Liver (tissue), 9 donors: ENCODE data around the gene NASP. TPM values are rescaled to one million over a fixed set of nuclear protein-coding genes. Genes with fewer than 3 reads are reported as not detected.

ENCODE experiments used
- DNase-seq: peaks from one replicate; pipeline ENCODE4 v3.0.0-alpha.2; 2017; ENCODE audit warnings: low spot score
- H3K27ac ChIP-seq, 2 donors: one replicate each; pipeline ENCODE4 v1.7.0; 2013; ENCODE audit warnings: inconsistent platforms in 2 of 2, low read length in 2 of 2, control low read depth in 1 of 2, low read depth in 1 of 2, mild to moderate bottlenecking in 1 of 2
- H3K27me3 ChIP-seq, 4 donors: one replicate each; pipeline versions ENCODE4 v1.6.1 to v1.7.0; 2013; ENCODE audit warnings: low read length in 3 of 4, inconsistent platforms in 1 of 4, mild to moderate bottlenecking in 1 of 4, moderate library complexity in 1 of 4; ENCODE audit not compliant: control insufficient read depth in 4 of 4, insufficient read depth in 4 of 4
- H3K36me3 ChIP-seq, 4 donors: one replicate each; pipeline versions ENCODE4 v1.6.1 to v1.7.0; 2013; ENCODE audit warnings: low read length in 3 of 4, mild to moderate bottlenecking in 3 of 4, low read depth in 1 of 4, moderate library complexity in 1 of 4; ENCODE audit not compliant: control insufficient read depth in 4 of 4, insufficient read depth in 3 of 4
- H3K4me1 ChIP-seq, 4 donors: one replicate each; pipeline versions ENCODE4 v1.6.1 to v1.7.0; 2013; ENCODE audit warnings: low read length in 3 of 4, mild to moderate bottlenecking in 3 of 4, moderate library complexity in 1 of 4; ENCODE audit not compliant: control insufficient read depth in 4 of 4, insufficient read depth in 4 of 4
- H3K4me3 ChIP-seq, 3 donors: one replicate each; pipeline versions ENCODE4 v1.6.1 to v1.7.0; 2013; ENCODE audit warnings: low read length in 3 of 3, control low read depth in 1 of 3, low read depth in 1 of 3, mild to moderate bottlenecking in 1 of 3
- H3K9ac ChIP-seq, 2 donors: one replicate each; pipeline ENCODE4 v1.7.0; 2013; ENCODE audit warnings: low read length in 2 of 2, mild to moderate bottlenecking in 2 of 2, moderate library complexity in 2 of 2, control low read depth in 1 of 2, low read depth in 1 of 2
- H3K9me3 ChIP-seq, 4 donors: one replicate each; pipeline versions ENCODE4 v1.6.1 to v1.7.0; 2013; ENCODE audit warnings: low read length in 3 of 4; ENCODE audit not compliant: control insufficient read depth in 4 of 4
- CTCF ChIP-seq: fragments of 150-350 bp; IDR thresholded peaks from 2 replicates; pipeline ENCODE4 v1.5.1; 2017; ENCODE audit warnings: improper control_type of control experiment, low read depth, low read length; ENCODE audit not compliant: missing input control
- EGR1 ChIP-seq, 2 donors: IDR thresholded peaks; 2 replicates each; pipeline ENCODE4 v1.6.1; 2016 to 2018; ENCODE audit warnings: antibody characterized with exemption in 2 of 2, low read depth in 2 of 2
- FOXA1 ChIP-seq: IDR thresholded peaks from 2 replicates; pipeline ENCODE4 v1.6.1; 2016; ENCODE audit warnings: antibody characterized with exemption
- FOXA2 ChIP-seq: IDR thresholded peaks from 2 replicates; pipeline ENCODE4 v1.6.1; 2016; ENCODE audit warnings: antibody characterized with exemption
- GABPA ChIP-seq, 2 donors: IDR thresholded peaks in 1 of 2; conservative IDR thresholded peaks in 1 of 2; 2 replicates each; pipeline ENCODE4 v1.6.1; 2016; ENCODE audit warnings: antibody characterized with exemption in 2 of 2, mild to moderate bottlenecking in 1 of 2, moderate library complexity in 1 of 2
- HNF4A ChIP-seq, 2 donors: conservative IDR thresholded peaks; 2 replicates each; pipeline ENCODE4 v1.6.1; 2016; ENCODE audit warnings: antibody characterized with exemption in 2 of 2, mild to moderate bottlenecking in 2 of 2
- HNF4G ChIP-seq: IDR thresholded peaks from 2 replicates; pipeline ENCODE4 v1.6.1; 2016; ENCODE audit warnings: antibody characterized with exemption
- JUND ChIP-seq, 2 donors: IDR thresholded peaks; 2 replicates each; pipeline ENCODE4 v1.6.1; 2016; ENCODE audit warnings: antibody characterized with exemption in 2 of 2
- MAX ChIP-seq: IDR thresholded peaks from 2 replicates; pipeline ENCODE4 v1.6.1; 2016; ENCODE audit warnings: antibody characterized with exemption
- NR2F2 ChIP-seq: IDR thresholded peaks from 2 replicates; pipeline ENCODE4 v1.6.1; 2016; ENCODE audit warnings: antibody characterized with exemption
- RAD21 ChIP-seq, 2 donors: IDR thresholded peaks; 2 replicates each; pipeline ENCODE4 v1.6.1; 2016; ENCODE audit warnings: antibody characterized with exemption in 2 of 2, mild to moderate bottlenecking in 2 of 2
- REST ChIP-seq: IDR thresholded peaks from 2 replicates; pipeline ENCODE4 v1.6.1; 2016; ENCODE audit warnings: antibody characterized with exemption, mild to moderate bottlenecking
- RXRA ChIP-seq, 2 donors: IDR thresholded peaks; 2 replicates each; pipeline ENCODE4 v1.6.1; 2017 to 2018; ENCODE audit warnings: antibody characterized with exemption in 2 of 2, mild to moderate bottlenecking in 1 of 2
- SP1 ChIP-seq: IDR thresholded peaks from 2 replicates; pipeline ENCODE4 v1.6.1; 2018; ENCODE audit warnings: antibody characterized with exemption, mild to moderate bottlenecking
- TAF1 ChIP-seq: conservative IDR thresholded peaks from 2 replicates; pipeline ENCODE4 v1.6.1; 2016; ENCODE audit warnings: antibody characterized with exemption, mild to moderate bottlenecking
- YY1 ChIP-seq: IDR thresholded peaks from 2 replicates; pipeline ENCODE4 v1.6.1; 2016; ENCODE audit warnings: antibody characterized with exemption, mild to moderate bottlenecking
- ZBTB33 ChIP-seq: IDR thresholded peaks from 2 replicates; pipeline ENCODE4 v1.6.1; 2016; ENCODE audit warnings: antibody characterized with exemption
- WGBS: extraction: QIAGEN DNeasy Blood & Tissue Kit; methylation state at CpG from one replicate; pipeline ENCODE4 v1.1.7; 2013; 5-methylcytosine and 5-hydroxymethylcytosine counted together
- polyA plus RNA-seq, 2 donors: library from polyadenylated mRNA; stranded (reverse) in 1 of 2; unstranded in 1 of 2; fragments of 200-250 nt in 1 of 2; fragments of >200 nt in 1 of 2; fragmentation: Nextera tagmentation in 1 of 2; extraction: Ambion mirVana in 1 of 2; gene quantifications; one replicate each; pipeline versions ENCODE4 v1.2.1 to v1.2.3, GENCODE V29; 2013 to 2015
- total RNA-seq, 2 donors: library from RNA; depleted of rRNA; stranded (reverse); fragments of >200 nt; gene quantifications; one replicate each; pipeline ENCODE4 v1.2.3, GENCODE V29; 2014
- TF ChIP-seq, protein P1 (sequence below): IDR thresholded peaks from 2 replicates; pipeline ENCODE4 v1.6.1; 2016; ENCODE audit warnings: antibody characterized with exemption
- donor health status: healthy.
- donor health status: healthy.
- donor health status: healthy.
- donor health status: healthy.
- donor health status: healthy.

Gene NASP
- total and polyA plus RNA-seq, 4 donors, result 24.9 to 74.9 (median 39.7) TPM

DNA sequence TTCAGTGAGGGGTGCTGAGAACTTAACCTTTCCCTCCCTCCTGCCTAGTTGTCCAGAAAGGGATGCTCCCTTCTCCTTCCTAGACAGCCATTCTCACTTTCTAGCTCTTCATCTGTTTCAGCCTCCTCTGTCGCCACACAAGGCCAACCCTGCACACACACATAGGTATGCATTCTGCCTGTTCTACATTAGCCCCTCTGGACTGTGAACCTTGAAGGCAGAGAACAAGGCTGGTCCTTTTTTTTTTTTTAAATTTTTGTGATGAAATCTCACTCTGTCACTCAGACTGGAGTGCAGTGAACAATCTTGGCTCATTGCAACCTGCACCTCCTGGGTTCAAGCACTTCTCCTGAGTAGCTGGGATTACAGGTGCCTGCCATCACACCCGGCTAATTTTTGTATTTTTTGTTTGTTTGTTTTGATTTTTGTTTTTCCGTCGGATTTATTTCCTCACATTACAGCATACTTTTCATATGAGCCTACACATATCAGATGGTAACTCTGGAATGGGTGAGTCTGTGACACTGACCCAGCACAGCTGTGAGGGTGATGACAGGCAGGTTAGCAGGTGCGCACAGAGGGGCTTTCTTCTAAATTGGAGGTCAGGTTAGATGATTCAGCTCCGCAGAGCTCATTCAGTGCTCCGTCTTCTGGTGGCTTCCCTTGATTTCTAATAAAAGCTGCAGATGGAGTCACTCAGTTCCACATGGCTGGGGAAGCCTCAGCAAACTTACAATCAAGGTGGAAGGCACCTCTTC, 38.1 kb upstream of the NASP start:
- H3K27me3 ChIP-seq, result no peaks in the 10 kb centered on the region
- DNase-seq, result no peak
- H3K4me1 ChIP-seq, result peaks cover 12 to 47% (median 35%) of the 10 kb centered on the region in 4 donors
- no peak overlapping the region for H3K4me3 ChIP-seq
- TF ChIP-seq SP1 (peak; percentile 66), YY1 (no peak), EGR1 (IDR thresholded peaks at IDR 0.05; ENCODE audit: low read depth in 2 of 2) (no peak), RXRA (IDR thresholded peaks at IDR 0.05) (peak; percentile 53 to 72), ZBTB33 (no peak), HNF4A (conservative IDR thresholded peaks at IDR 0.05) (peak; percentile 86 to 92), GABPA (IDR thresholded peaks at IDR 0.05 in 1 of 2, conservative IDR thresholded peaks at IDR 0.05 in 1 of 2) (no peak), HNF4G (peak; percentile 42)
- H3K9ac ChIP-seq, result no peak overlapping the region
- peak overlapping the region; percentile 2 to 27 for H3K27ac ChIP-seq
- no peaks in the 10 kb centered on the region for H3K36me3 ChIP-seq
- WGBS, result 70% methylated on average over 7 of the region's 7 CpGs
- H3K9me3 ChIP-seq, result no peaks in the 10 kb centered on the region

GRCh38 chr1:45550401-45551351, 33.2 kb upstream of the NASP start, which contains the start of gene AKR1A1:
TSS of gene AKR1A1 (plus strand) at chr1:45550826. CDS start at chr1:45561795, 10,969 bp downstream.
- WGBS, result 1% methylated on average over 47 of the region's 47 CpGs

More at GRCh38 chr1:45550401-45551351, 33.2 kb upstream of the NASP start, which contains the start of gene AKR1A1:
- peak; percentile 83 to 87 for TF ChIP-seq RXRA (IDR thresholded peaks at IDR 0.05)
- peak; percentile 90 for TF ChIP-seq MAX
- TF ChIP-seq FOXA1, result peak; percentile 26
- peak; percentile 63 for TF ChIP-seq TAF1
- peak; percentile 77 for TF ChIP-seq SP1
- TF ChIP-seq REST, result peak; percentile 78
- TF ChIP-seq NR2F2, result peak; percentile 44
- TF ChIP-seq ZBTB33, result peak; percentile 77
- peak; percentile 76 for TF ChIP-seq YY1
- peak; percentile 30 to 51 for TF ChIP-seq RAD21 (IDR thresholded peaks at IDR 0.05)
- TF ChIP-seq, protein P1, sequence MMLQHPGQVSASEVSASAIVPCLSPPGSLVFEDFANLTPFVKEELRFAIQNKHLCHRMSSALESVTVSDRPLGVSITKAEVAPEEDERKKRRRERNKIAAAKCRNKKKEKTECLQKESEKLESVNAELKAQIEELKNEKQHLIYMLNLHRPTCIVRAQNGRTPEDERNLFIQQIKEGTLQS, result peak; percentile 57
- TF ChIP-seq FOXA2, result no peak
- TF ChIP-seq HNF4A (conservative IDR thresholded peaks at IDR 0.05), result peak; percentile 57 to 62
- peak; percentile 59 to 64 for TF ChIP-seq EGR1 (IDR thresholded peaks at IDR 0.05; ENCODE audit: low read depth in 2 of 2)
- peak; percentile 56 to 90 for TF ChIP-seq GABPA (IDR thresholded peaks at IDR 0.05 in 1 of 2, conservative IDR thresholded peaks at IDR 0.05 in 1 of 2)
- peak in 1 of 2 donors; percentile 67 for TF ChIP-seq JUND (IDR thresholded peaks at IDR 0.05)
- no peak for TF ChIP-seq CTCF
- no peak for TF ChIP-seq HNF4G
- peak within 1 kb of the TSS; percentile 70 to 98 for H3K27ac ChIP-seq
- peak; percentile 88 for DNase-seq
- H3K4me3 ChIP-seq, result peak within 1 kb of the TSS; percentile 68 to 99 (median 74)
- peak within 1 kb of the TSS; percentile 76 to 83 for H3K9ac ChIP-seq
- H3K4me1 ChIP-seq, result peaks cover 0 to 39% (median 22%) of the 10 kb centered on the region in 4 donors
- peaks cover 0 to 3% (median 1%) of the 10 kb centered on the region in 4 donors for H3K36me3 ChIP-seq
- no peaks in the 10 kb centered on the region for H3K9me3 ChIP-seq
- no peaks in the 10 kb centered on the region for H3K27me3 ChIP-seq
